SK-N-SH treated with all-trans-retinoic acid at 6 μM for 48 hours (cell line): ENCODE data around the gene SENP1.

Experiments
- ATAC-seq: fragments of 200-7000 bp; cut with Tn5 transposase; 3 replicates; pipeline ENCODE4 v1.9.1; 2020; ENCODE audit warnings: mild to moderate bottlenecking, moderate library complexity
- ARNTL ChIP-seq: fragments of 450-650 bp; formaldehyde crosslinking; IDR thresholded peaks from 2 replicates; pipeline ENCODE4 v1.5.0; 2020; ENCODE audit warnings: low read depth, mild to moderate bottlenecking, moderate library complexity, borderline replicate concordance
- BACH2 ChIP-seq: fragments of 250-450 bp; sonication (Bioruptor Pico); IDR thresholded peaks from 2 replicates; pipeline ENCODE4 v1.9.0; 2021; ENCODE audit warnings: mild to moderate bottlenecking, borderline replicate concordance
- CREB5 ChIP-seq: fragments of 250-450 bp; sonication (Bioruptor Pico); IDR thresholded peaks from 2 replicates; pipeline ENCODE4 v1.5.1; 2020; ENCODE audit warnings: low read depth, mild to moderate bottlenecking, moderate library complexity
- ESRRG ChIP-seq: fragments of 250-450 bp; sonication (Bioruptor Pico); IDR thresholded peaks from 2 replicates; pipeline ENCODE4 v1.6.1; 2021; ENCODE audit warnings: mild to moderate bottlenecking
- GLIS3 ChIP-seq: fragments of 250-450 bp; sonication (Bioruptor Pico); IDR thresholded peaks from 2 replicates; pipeline ENCODE4 v1.5.0; 2020; ENCODE audit warnings: mild to moderate bottlenecking, moderate library complexity
- ISL1 ChIP-seq: fragments of 250-450 bp; sonication (Bioruptor Pico); IDR thresholded peaks from 2 replicates; pipeline ENCODE4 v2.1.2; 2022; ENCODE audit warnings: mild to moderate bottlenecking, moderate library complexity
- OSR1 ChIP-seq: fragments of 250-450 bp; sonication (Bioruptor Pico); IDR thresholded peaks from 2 replicates; pipeline ENCODE4 v1.8.0; 2022; ENCODE audit warnings: moderate library complexity, mild to moderate bottlenecking, inconsistent platforms
- POU6F1 ChIP-seq: fragments of 250-450 bp; sonication (Bioruptor Pico); IDR thresholded peaks from 2 replicates; pipeline ENCODE4 v1.8.0; 2021; ENCODE audit warnings: low read depth, mild to moderate bottlenecking, moderate library complexity, borderline replicate concordance
- PPARA ChIP-seq: fragments of 250-450 bp; sonication (Bioruptor Pico); IDR thresholded peaks from 2 replicates; pipeline ENCODE4 v1.5.0; 2020; ENCODE audit warnings: mild to moderate bottlenecking, borderline replicate concordance
- TCF4 ChIP-seq: fragments of 250-450 bp; sonication (Bioruptor Pico); IDR thresholded peaks from 2 replicates; pipeline ENCODE4 v1.8.0; 2021; ENCODE audit warnings: mild to moderate bottlenecking, moderate library complexity, borderline replicate concordance
- TOX ChIP-seq: fragments of 250-450 bp; sonication (Bioruptor Pico); IDR thresholded peaks from 2 replicates; pipeline ENCODE4 v1.8.0; 2021; ENCODE audit warnings: mild to moderate bottlenecking, moderate library complexity, borderline replicate concordance
- ZFP3 ChIP-seq: fragments of 250-450 bp; sonication (Bioruptor Pico); IDR thresholded peaks from 2 replicates; pipeline ENCODE4 v1.5.0; 2020; ENCODE audit warnings: mild to moderate bottlenecking, moderate library complexity
- ZFP30 ChIP-seq: fragments of 450-650 bp; formaldehyde crosslinking; IDR thresholded peaks from 2 replicates; pipeline ENCODE4 v1.5.0; 2022; ENCODE audit warnings: mild to moderate bottlenecking, moderate library complexity
- ZNF565 ChIP-seq: fragments of 450-650 bp; formaldehyde crosslinking; conservative IDR thresholded peaks from 2 replicates; pipeline ENCODE4 v1.5.0; 2020; ENCODE audit warnings: low read depth, mild to moderate bottlenecking, moderate library complexity
- ZNF70 ChIP-seq: fragments of 450-650 bp; formaldehyde crosslinking; IDR thresholded peaks from 2 replicates; pipeline ENCODE4 v1.5.0; 2020; ENCODE audit warnings: mild to moderate bottlenecking, moderate library complexity
- ZNF8 ChIP-seq: fragments of 450-650 bp; formaldehyde crosslinking; IDR thresholded peaks from 2 replicates; pipeline ENCODE4 v1.5.0; 2020; ENCODE audit warnings: mild to moderate bottlenecking, moderate library complexity
- TF ChIP-seq, protein P1 (sequence below): fragments of 250-450 bp; sonication (Bioruptor Pico); IDR thresholded peaks from 2 replicates; pipeline ENCODE4 v1.8.0; 2020; ENCODE audit warnings: mild to moderate bottlenecking, moderate library complexity, borderline replicate concordance
- TF ChIP-seq, protein P2 (sequence below): fragments of 250-450 bp; sonication (Bioruptor Pico); IDR thresholded peaks from 2 replicates; pipeline ENCODE4 v1.5.0; 2020; ENCODE audit warnings: mild to moderate bottlenecking, moderate library complexity

The SENP1 gene

GRCh38 chr12:48002773-48003218, 103.1 kb downstream of the SENP1 start (continued):
- no peak for TF ChIP-seq POU6F1 (CRISPR knock-in tag)

DNA sequence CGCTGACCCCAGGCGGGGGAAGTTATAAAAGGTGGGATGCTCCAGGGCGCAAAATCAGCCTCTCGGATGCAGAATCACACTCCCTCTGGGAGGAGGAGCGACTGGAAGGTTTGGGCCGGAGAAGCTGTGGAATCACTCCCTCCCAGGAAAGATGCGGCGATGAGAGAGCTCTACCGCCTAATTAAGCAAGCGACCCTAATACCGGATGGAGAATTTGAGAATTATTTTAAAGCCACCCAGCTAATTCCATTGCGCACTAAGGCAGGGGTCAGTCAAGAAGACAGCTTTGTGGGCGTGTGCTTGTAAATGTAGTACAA, 103.5 kb downstream of the SENP1 start:
- peak; percentile 11; the same call in 2 of the 3 replicates for ATAC-seq
- TF ChIP-seq TOX (CRISPR knock-in tag) (no peak), ZNF565 (CRISPR knock-in tag) (no peak), ZNF8 (CRISPR knock-in tag) (no peak), ARNTL (CRISPR knock-in tag) (no peak), TCF4 (CRISPR knock-in tag) (no peak), GLIS3 (CRISPR knock-in tag) (no peak), ZFP3 (no peak), BACH2 (CRISPR knock-in tag) (no peak), ISL1 (CRISPR knock-in tag) (no peak), OSR1 (CRISPR knock-in tag) (no peak), CREB5 (CRISPR knock-in tag) (no peak)
- TF ChIP-seq, protein P1, sequence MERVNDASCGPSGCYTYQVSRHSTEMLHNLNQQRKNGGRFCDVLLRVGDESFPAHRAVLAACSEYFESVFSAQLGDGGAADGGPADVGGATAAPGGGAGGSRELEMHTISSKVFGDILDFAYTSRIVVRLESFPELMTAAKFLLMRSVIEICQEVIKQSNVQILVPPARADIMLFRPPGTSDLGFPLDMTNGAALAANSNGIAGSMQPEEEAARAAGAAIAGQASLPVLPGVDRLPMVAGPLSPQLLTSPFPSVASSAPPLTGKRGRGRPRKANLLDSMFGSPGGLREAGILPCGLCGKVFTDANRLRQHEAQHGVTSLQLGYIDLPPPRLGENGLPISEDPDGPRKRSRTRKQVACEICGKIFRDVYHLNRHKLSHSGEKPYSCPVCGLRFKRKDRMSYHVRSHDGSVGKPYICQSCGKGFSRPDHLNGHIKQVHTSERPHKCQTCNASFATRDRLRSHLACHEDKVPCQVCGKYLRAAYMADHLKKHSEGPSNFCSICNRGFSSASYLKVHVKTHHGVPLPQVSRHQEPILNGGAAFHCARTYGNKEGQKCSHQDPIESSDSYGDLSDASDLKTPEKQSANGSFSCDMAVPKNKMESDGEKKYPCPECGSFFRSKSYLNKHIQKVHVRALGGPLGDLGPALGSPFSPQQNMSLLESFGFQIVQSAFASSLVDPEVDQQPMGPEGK (CRISPR knock-in tag), result no peak

GRCh38 chr12:48001505-48002413, 104.1 kb downstream of the SENP1 start:
- peak; percentile 82 for ATAC-seq
- TF ChIP-seq, protein P2, sequence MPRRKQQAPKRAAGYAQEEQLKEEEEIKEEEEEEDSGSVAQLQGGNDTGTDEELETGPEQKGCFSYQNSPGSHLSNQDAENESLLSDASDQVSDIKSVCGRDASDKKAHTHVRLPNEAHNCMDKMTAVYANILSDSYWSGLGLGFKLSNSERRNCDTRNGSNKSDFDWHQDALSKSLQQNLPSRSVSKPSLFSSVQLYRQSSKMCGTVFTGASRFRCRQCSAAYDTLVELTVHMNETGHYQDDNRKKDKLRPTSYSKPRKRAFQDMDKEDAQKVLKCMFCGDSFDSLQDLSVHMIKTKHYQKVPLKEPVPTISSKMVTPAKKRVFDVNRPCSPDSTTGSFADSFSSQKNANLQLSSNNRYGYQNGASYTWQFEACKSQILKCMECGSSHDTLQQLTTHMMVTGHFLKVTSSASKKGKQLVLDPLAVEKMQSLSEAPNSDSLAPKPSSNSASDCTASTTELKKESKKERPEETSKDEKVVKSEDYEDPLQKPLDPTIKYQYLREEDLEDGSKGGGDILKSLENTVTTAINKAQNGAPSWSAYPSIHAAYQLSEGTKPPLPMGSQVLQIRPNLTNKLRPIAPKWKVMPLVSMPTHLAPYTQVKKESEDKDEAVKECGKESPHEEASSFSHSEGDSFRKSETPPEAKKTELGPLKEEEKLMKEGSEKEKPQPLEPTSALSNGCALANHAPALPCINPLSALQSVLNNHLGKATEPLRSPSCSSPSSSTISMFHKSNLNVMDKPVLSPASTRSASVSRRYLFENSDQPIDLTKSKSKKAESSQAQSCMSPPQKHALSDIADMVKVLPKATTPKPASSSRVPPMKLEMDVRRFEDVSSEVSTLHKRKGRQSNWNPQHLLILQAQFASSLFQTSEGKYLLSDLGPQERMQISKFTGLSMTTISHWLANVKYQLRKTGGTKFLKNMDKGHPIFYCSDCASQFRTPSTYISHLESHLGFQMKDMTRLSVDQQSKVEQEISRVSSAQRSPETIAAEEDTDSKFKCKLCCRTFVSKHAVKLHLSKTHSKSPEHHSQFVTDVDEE (CRISPR knock-in tag), result no peak
- TF ChIP-seq BACH2 (CRISPR knock-in tag) (no peak), ESRRG (CRISPR knock-in tag) (no peak)

DNA sequence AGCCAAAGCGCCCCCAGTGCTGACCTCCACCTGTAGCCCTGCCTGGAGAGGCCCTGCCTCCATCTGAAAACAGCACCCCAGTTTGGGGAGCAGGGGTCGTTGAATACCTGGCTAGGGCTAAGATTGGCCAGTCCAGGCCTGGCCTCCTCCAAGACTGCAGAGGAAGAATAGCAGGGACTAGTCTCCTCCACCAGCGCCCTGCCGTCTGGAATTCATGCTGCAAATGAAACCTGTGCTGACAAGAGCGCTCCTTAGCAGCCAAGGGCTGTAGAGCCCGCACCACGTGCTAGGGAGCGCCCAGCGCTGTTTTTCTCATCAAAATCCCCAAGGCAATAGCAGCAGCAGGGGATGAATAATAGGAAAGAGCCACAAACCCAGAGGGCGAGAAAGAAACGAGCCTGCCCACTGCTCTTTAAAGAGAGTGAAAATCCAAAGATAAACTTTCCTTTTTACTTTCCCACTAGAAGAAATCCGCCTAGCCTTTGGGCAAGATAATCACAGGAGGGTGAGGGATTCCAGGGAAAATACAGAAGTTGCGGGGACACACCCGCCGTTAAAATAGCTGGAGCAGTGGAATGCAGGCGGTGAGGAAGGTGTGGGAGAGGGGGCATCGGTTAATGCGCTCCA, 104.9 kb downstream of the SENP1 start:
- peak; percentile 57 for ATAC-seq
- TF ChIP-seq, protein P2 (CRISPR knock-in tag), result no peak
- TF ChIP-seq POU6F1 (CRISPR knock-in tag) (no peak), CREB5 (CRISPR knock-in tag) (no peak), ESRRG (CRISPR knock-in tag) (no peak), ZFP30 (CRISPR knock-in tag) (no peak), ZNF70 (no peak), PPARA (no peak)
